IMR-90 (cell line): ENCODE measurements around the gene BEND3. TPM values are rescaled to one million over a fixed set of nuclear protein-coding genes. Genes with fewer than 3 reads are reported as not detected.
"Not testable (repeated sequence)": the region's sequence is repeated elsewhere in the genome, so short reads cannot be mapped to it uniquely, and the experiment has no call there.

Source experiments
- ATAC-seq: fragments of 200-7000 bp; cut with Tn5 transposase; 2 replicates; pipeline ENCODE4 v1.9.1; 2020; ENCODE audit warnings: low read depth, mild to moderate bottlenecking, moderate library complexity
- BruUV-seq: library from RNA; stranded (reverse); fragments of 400-500 nt; replicated peaks from 2 replicates; lab custom pipeline; 2021; lab: Mats Ljungman, UMichigan
- CTCF ChIA-PET: fragments of 300-600 bp; formaldehyde crosslinking; extraction: SDS; loops from one replicate; lab custom pipeline; 2021; ENCODE audit warnings: antibody characterized with exemption; lab: Yijun Ruan, JAX
- POLR2A ChIA-PET: fragments of 300-600 bp; sonication (Branson Sonifier 250); formaldehyde crosslinking; loops from one replicate; lab custom pipeline; 2022; ENCODE audit warnings: antibody characterized with exemption; ENCODE audit not compliant: unreplicated experiment; lab: Charles Lee
- DNase-seq: peaks from one replicate; pipeline ENCODE4 v3.0.0; 2013
- H2AFZ ChIP-seq: replicated peaks from 2 replicates; pipeline ENCODE3; 2013; ENCODE audit warnings: low read length, mild to moderate bottlenecking; ENCODE audit not compliant: poor library complexity
- H2AK5ac ChIP-seq: 2 replicates; pipeline ENCODE4 v1.6.1; 2013; ENCODE audit warnings: low read depth, low read length, inconsistent platforms
- H2AK9ac ChIP-seq: replicated peaks from 2 replicates; pipeline ENCODE3; 2013; ENCODE audit warnings: mild to moderate bottlenecking, low read depth, low read length, moderate library complexity; ENCODE audit not compliant: poor library complexity
- H2BK120ac ChIP-seq: 2 replicates; pipeline ENCODE4 v1.6.1; 2013; ENCODE audit warnings: low read depth, low read length, inconsistent platforms
- H2BK15ac ChIP-seq: 3 replicates; pipeline ENCODE4 v1.6.1; 2013; ENCODE audit warnings: low read depth, low read length, inconsistent platforms
- H2BK20ac ChIP-seq: 2 replicates; pipeline ENCODE4 v1.6.1; 2013; ENCODE audit warnings: low read depth, mild to moderate bottlenecking, inconsistent platforms, low read length, moderate library complexity
- H2BK5ac ChIP-seq: 2 replicates; pipeline ENCODE4 v1.6.1; 2013; ENCODE audit warnings: mild to moderate bottlenecking, low read depth, low read length, inconsistent platforms; ENCODE audit not compliant: poor library complexity, severe bottlenecking
- H3K14ac ChIP-seq: replicated peaks from 2 replicates; pipeline ENCODE4 v1.6.1; 2013; ENCODE audit warnings: low read depth, low read length, inconsistent platforms
- H3K18ac ChIP-seq: 2 replicates; pipeline ENCODE4 v1.6.1; 2013; ENCODE audit warnings: low read depth, low read length, control low read depth
- H3K23ac ChIP-seq: 2 replicates; pipeline ENCODE4 v1.6.1; 2013; ENCODE audit warnings: low read depth, low read length, inconsistent platforms
- H3K27ac ChIP-seq: 2 replicates; pipeline ENCODE4 v1.5.1; 2013; ENCODE audit warnings: mild to moderate bottlenecking, control low read depth, low read length; ENCODE audit not compliant: insufficient read depth
- H3K27me3 ChIP-seq: 2 replicates; pipeline ENCODE4 v1.6.1; 2013; ENCODE audit warnings: low read length; ENCODE audit not compliant: control insufficient read depth, insufficient read depth
- H3K36me3 ChIP-seq: 2 replicates; pipeline ENCODE4 v1.6.1; 2013; ENCODE audit warnings: low read length, mixed read lengths; ENCODE audit not compliant: control insufficient read depth, insufficient read depth
- H3K4ac ChIP-seq: 2 replicates; pipeline ENCODE4 v1.6.1; 2013; ENCODE audit warnings: low read depth, low read length, inconsistent platforms
- H3K4me1 ChIP-seq: 2 replicates; pipeline ENCODE4 v1.6.1; 2013; ENCODE audit warnings: low read length, mixed read lengths; ENCODE audit not compliant: control insufficient read depth, insufficient read depth
- H3K4me2 ChIP-seq: 2 replicates; pipeline ENCODE4 v1.6.1; 2013; ENCODE audit warnings: low read depth, mild to moderate bottlenecking, control low read depth, low read length, moderate library complexity
- H3K4me3 ChIP-seq: 2 replicates; pipeline ENCODE4 v1.5.1; 2013; ENCODE audit warnings: low read depth, mild to moderate bottlenecking, control low read depth, low read length, moderate library complexity; ENCODE audit not compliant: insufficient read depth
- H3K56ac ChIP-seq: 2 replicates; pipeline ENCODE4 v1.6.1; 2013; ENCODE audit warnings: low read length, inconsistent platforms; ENCODE audit not compliant: insufficient read depth; ENCODE audit errors: extremely low read depth
- H3K79me1 ChIP-seq, 2 experiments: 2 replicates each; pipeline ENCODE4 v1.6.1; 2013; ENCODE audit warnings: low read length in 2 of 2, inconsistent platforms in 1 of 2, low read depth in 1 of 2
- H3K9ac ChIP-seq: 2 replicates; pipeline ENCODE4 v1.6.1; 2013; ENCODE audit warnings: low read depth, low read length, control low read depth
- H3K9me1 ChIP-seq: 2 replicates; pipeline ENCODE4 v1.6.1; 2013; ENCODE audit warnings: low read length, inconsistent platforms; ENCODE audit not compliant: insufficient read depth
- H3K9me3 ChIP-seq: 2 replicates; pipeline ENCODE4 v1.6.1; 2013; ENCODE audit warnings: low read length; ENCODE audit not compliant: control insufficient read depth, insufficient read depth
- H4K20me1 ChIP-seq: 2 replicates; pipeline ENCODE4 v1.6.1; 2013; ENCODE audit warnings: low read length, inconsistent platforms; ENCODE audit not compliant: insufficient read depth
- H4K5ac ChIP-seq: 2 replicates; pipeline ENCODE4 v1.6.1; 2013; ENCODE audit warnings: mild to moderate bottlenecking, low read depth, low read length, control low read depth
- H4K8ac ChIP-seq, 2 experiments: 2 replicates each; pipeline ENCODE4 v1.6.1; 2013; ENCODE audit warnings: low read depth in 2 of 2, low read length in 2 of 2, control low read depth in 1 of 2, inconsistent platforms in 1 of 2
- H4K91ac ChIP-seq: 2 replicates; pipeline ENCODE4 v1.6.1; 2013; ENCODE audit warnings: low read depth, low read length, inconsistent platforms; ENCODE audit not compliant: insufficient read depth
- WGBS, 2 experiments: methylation state at CpG; one replicate each; pipeline versions ENCODE4 v1.1.5 to v1.1.7; 2013; ENCODE audit warnings: missing lambda C conversion rate in 2 of 2; ENCODE audit not compliant: insufficient read length in 1 of 2; ENCODE audit errors: extremely low coverage in 2 of 2; 5-methylcytosine and 5-hydroxymethylcytosine counted together
- dilution Hi-C: fragments of 300-500 bp; cut with HindIII; formaldehyde crosslinking; loops from one replicate; pipeline ENCODE4 v1.14.3; 2018; ENCODE audit warnings: low sequenced_read_pairs; ENCODE audit not compliant: unreplicated experiment
- in situ Hi-C: fragments of 300-500 bp; cut with MboI; formaldehyde crosslinking; loops from 3 replicates; pipeline ENCODE4 v1.14.3; 2019; ENCODE audit warnings: low sequenced_read_pairs, inconsistent platforms, mixed read lengths
- intact Hi-C: fragments of 100-400 bp; cut with micrococcal nuclease; formaldehyde crosslinking; loops from 2 replicates; pipeline ENCODE4 v1.10.0; 2022
- polyA plus RNA-seq, 3 experiments: library from polyadenylated mRNA; depleted of rRNA; stranded (reverse); fragments of >200 nt; gene quantifications; 2 replicates each; pipeline ENCODE4 v1.2.3, GENCODE V29; 2012; ENCODE audit warnings: low replicate concordance in 1 of 3
- total RNA-seq: library from RNA; depleted of rRNA; stranded (reverse); fragments of >200 nt; gene quantifications from 2 replicates; pipeline ENCODE4 v1.2.3, GENCODE V29; 2012

BEND3 gene
- total and polyA plus RNA-seq, 2 of the 4 experiments (the other 2 are of a cell fraction): 1.2 to 1.8 TPM

- H2BK15ac ChIP-seq, H3K4me1 ChIP-seq, dilution Hi-C loops, H2AFZ ChIP-seq, H4K8ac ChIP-seq, H2BK120ac ChIP-seq, H3K4me3 ChIP-seq, H3K9ac ChIP-seq, H2BK20ac ChIP-seq, H3K4me2 ChIP-seq, H3K9me3 ChIP-seq, POLR2A ChIA-PET, DNase-seq, H4K20me1 ChIP-seq, H2BK5ac ChIP-seq, H3K36me3 ChIP-seq, H3K27me3 ChIP-seq, H2AK9ac ChIP-seq, H4K5ac ChIP-seq, H3K4ac ChIP-seq, H3K56ac ChIP-seq, H2AK5ac ChIP-seq, H3K27ac ChIP-seq, H4K91ac ChIP-seq, H3K14ac ChIP-seq, in situ Hi-C loops, H3K79me1 ChIP-seq, H3K9me1 ChIP-seq, H3K18ac ChIP-seq, ATAC-seq, H3K23ac ChIP-seq, BruUV-seq: not testable (repeated sequence)
- intact Hi-C loops: loop anchor here (10.0 kb wide), 2 partner anchors 188 to 568 kb away; no protein-coding TSS in a partner anchor
- WGBS, 2 experiments: 100% methylated on average over 1 of the region's 3 CpGs; no CpG with 5 or more reads in 1 of the 2 experiments
- CTCF ChIA-PET: interaction anchor here (0.6 to 1.0 kb wide), 3 partner anchors 22 to 1076 kb away, joined by 4 to 5 read pairs (median 4); no protein-coding TSS in a partner anchor
Measured at GRCh38 chr6:107136324-107136723, 21.0 kb upstream of the BEND3 start.

GRCh38 chr6:107135048-107135680 lies 19.8 kb upstream of the BEND3 start:
- H3K36me3 ChIP-seq, H3K9me1 ChIP-seq, POLR2A ChIA-PET, H3K9me3 ChIP-seq, dilution Hi-C loops, H4K5ac ChIP-seq, H2BK120ac ChIP-seq, H2AK5ac ChIP-seq, H3K9ac ChIP-seq, H3K4ac ChIP-seq, H2BK15ac ChIP-seq, H4K91ac ChIP-seq, H2AK9ac ChIP-seq, H2BK20ac ChIP-seq, H3K56ac ChIP-seq, H2AFZ ChIP-seq, H4K20me1 ChIP-seq, H3K27me3 ChIP-seq, H4K8ac ChIP-seq, H3K79me1 ChIP-seq, H3K4me3 ChIP-seq, BruUV-seq, H2BK5ac ChIP-seq, H3K14ac ChIP-seq, H3K4me1 ChIP-seq, in situ Hi-C loops, DNase-seq, H3K27ac ChIP-seq, ATAC-seq, H3K23ac ChIP-seq, H3K18ac ChIP-seq, H3K4me2 ChIP-seq: not testable (repeated sequence)
- CTCF ChIA-PET: interaction anchor here (0.7 to 1.2 kb wide), 3 partner anchors 16 to 325 kb away, joined by 3 to 5 read pairs (median 4); no protein-coding TSS in a partner anchor
- intact Hi-C loops: loop anchor here (10.0 kb wide), 2 partner anchors 190 to 570 kb away; no protein-coding TSS in a partner anchor
- no CpG with 5 or more reads among the region's 14 CpGs for WGBS, 2 experiments
